Measurements from ENCODE around the gene DARS1.
"Not testable (repeated sequence)": the region's sequence is repeated elsewhere in the genome, so short reads cannot be mapped to it uniquely, and the experiment has no call there.

Gene DARS1

DNA sequence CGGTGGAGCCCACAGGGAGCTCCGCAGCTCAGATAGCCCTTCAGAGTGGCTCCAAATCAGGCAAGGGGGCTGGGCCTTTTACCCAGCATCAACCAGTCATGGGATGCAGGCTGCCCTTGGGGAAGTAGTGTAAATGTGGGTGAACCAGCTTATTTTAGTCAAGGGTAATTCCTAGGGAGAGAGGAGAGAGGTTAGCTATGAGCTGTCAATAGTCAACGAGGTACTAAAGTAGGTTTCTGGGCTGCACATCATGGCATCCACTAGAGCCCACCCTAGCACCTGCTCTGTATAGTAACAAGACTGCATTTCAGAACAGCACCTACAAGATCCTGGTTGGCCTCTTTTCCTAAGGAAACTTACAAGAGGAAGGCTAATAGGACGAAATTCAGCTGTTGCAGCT lies 99.7 kb downstream of the DARS1 start:
- DNase-seq (ENCODE audit: extremely low read depth, low read depth): no peak
- TF ChIP-seq, protein P1, sequence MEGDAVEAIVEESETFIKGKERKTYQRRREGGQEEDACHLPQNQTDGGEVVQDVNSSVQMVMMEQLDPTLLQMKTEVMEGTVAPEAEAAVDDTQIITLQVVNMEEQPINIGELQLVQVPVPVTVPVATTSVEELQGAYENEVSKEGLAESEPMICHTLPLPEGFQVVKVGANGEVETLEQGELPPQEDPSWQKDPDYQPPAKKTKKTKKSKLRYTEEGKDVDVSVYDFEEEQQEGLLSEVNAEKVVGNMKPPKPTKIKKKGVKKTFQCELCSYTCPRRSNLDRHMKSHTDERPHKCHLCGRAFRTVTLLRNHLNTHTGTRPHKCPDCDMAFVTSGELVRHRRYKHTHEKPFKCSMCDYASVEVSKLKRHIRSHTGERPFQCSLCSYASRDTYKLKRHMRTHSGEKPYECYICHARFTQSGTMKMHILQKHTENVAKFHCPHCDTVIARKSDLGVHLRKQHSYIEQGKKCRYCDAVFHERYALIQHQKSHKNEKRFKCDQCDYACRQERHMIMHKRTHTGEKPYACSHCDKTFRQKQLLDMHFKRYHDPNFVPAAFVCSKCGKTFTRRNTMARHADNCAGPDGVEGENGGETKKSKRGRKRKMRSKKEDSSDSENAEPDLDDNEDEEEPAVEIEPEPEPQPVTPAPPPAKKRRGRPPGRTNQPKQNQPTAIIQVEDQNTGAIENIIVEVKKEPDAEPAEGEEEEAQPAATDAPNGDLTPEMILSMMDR (IDR thresholded peaks at IDR 0.05; ENCODE audit: low read depth, low read length, missing control alignments): no peak
- no peak overlapping the region for H3K4me3 ChIP-seq (replicated peaks; ENCODE audit: low read depth, low read length)

DNA sequence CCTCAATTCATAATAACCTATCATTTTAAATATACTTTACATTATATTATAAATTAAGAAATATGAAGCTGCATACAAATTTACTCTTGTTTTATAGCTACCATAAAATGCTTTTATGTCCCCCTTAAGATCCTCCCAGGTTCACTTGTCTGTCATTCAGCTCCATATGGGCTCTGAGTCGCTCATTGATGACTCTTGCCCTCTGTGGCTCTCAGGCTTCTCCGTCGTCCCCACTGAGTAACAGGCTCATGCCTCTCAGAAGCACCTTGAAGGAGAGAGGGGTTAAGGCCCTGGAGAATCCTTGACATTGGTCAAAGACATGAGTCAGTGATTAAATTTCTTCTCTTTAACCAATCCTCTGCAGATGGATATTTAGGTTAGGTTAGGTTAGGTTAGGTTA lies 103.0 kb downstream of the DARS1 start:
- H3K4me3 ChIP-seq (replicated peaks; ENCODE audit: low read depth, low read length): no peak overlapping the region
- DNase-seq (ENCODE audit: extremely low read depth, low read depth): no peak
- TF ChIP-seq, protein P1 (IDR thresholded peaks at IDR 0.05; ENCODE audit: low read depth, low read length, missing control alignments): no peak

DNA sequence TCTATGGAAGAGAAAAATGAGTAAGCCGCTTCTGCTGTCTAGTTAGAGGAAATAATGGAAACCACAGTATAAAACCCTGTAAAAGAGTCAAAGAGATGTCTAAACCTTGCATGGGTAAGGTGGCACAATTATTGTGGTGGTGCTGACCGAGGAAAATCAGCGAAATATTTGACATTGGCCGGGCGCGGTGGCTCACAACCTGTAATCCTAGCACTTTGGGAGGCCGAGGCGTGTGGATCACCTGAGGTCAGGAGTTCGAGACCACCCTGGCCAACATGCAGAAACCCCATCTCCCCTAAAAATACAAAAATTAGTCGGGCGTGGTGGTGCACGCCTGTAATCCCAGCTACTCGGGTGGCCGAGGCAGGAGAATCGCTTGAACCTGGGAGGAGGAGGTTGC lies 108.7 kb downstream of the DARS1 start:
- H3K4me3 ChIP-seq (replicated peaks; ENCODE audit: low read depth, low read length): peak overlapping the region; percentile 82

DNA sequence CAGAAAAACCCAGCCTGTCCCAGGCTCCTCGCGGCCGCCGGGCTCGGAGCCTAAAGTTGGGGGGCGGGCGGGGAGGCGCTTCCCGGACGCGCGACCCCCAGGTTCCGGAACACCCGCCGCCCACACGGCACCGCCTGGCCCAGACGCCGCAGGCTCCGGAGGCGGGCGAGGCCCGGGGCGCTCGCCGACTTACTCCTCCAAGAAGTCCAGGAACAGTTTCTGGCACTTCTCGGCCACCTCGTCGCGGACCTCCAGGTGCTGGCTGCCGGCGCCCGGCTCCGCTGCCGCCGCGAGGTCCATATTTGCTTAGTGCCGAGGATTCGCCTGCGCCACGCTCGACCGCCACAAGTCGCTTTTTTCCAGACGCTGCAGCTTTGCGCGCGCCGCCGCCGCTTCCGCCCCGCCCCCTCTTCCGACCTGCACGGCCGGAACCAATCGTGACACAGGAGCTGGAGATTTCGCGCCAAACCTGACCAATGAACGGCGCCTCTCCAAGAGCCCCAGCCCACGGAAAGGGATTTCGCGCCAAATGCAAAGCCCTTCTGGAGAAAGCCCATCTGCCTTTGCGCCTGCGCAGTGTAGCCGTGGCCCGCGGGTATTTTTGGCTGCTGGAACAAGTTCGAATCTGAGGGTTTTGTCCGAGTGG lies 109.2 kb downstream of the DARS1 start, which contains the start of gene MCM6:
TSS of gene MCM6 (minus strand) at position 378 of the 646 bp plus-strand sequence. CDS start at position 300, 78 bp downstream.
- TF ChIP-seq, protein P1 (IDR thresholded peaks at IDR 0.05; ENCODE audit: low read depth, low read length, missing control alignments): no peak
- H3K4me3 ChIP-seq (replicated peaks; ENCODE audit: low read depth, low read length): peak within 1 kb of the TSS; percentile 82
- DNase-seq (ENCODE audit: extremely low read depth, low read depth): peak; percentile 98

More for the DNA sequence above, 108.7 kb downstream of the DARS1 start:
- DNase-seq (ENCODE audit: extremely low read depth, low read depth): not testable (repeated sequence)

DNA sequence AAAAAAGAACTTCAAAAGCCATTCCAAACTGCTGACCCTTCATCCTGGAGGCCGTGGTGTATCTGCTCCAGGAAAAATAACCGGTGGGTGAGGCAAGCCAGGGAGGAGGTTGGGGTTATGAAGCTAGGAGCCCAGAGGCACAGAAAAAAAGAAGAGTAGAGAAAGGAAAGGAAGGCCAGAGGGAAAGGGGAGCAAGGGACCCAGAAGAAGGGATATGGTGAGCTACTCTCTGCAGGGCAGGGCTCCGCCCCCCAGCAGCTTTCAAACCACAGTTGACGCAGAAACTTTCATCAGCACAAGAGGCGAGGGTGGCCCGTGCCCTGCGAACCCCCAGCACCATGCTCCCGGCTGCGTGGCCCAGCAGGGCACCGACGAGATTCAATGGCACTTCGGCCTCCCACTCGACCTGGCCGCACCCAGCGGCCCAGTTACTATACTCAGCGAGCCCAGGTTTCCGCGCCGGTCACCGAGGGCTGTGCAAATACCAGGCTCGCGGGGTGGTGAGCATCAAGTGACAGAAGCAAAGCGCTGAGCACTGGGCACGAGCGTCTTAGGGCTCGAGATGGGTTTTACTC lies 109.8 kb downstream of the DARS1 start:
- TF ChIP-seq, protein P1 (IDR thresholded peaks at IDR 0.05; ENCODE audit: low read depth, low read length, missing control alignments): no peak
- H3K4me3 ChIP-seq (replicated peaks; ENCODE audit: low read depth, low read length): peak overlapping the region; percentile 82
- DNase-seq (ENCODE audit: extremely low read depth, low read depth): no peak

DNA sequence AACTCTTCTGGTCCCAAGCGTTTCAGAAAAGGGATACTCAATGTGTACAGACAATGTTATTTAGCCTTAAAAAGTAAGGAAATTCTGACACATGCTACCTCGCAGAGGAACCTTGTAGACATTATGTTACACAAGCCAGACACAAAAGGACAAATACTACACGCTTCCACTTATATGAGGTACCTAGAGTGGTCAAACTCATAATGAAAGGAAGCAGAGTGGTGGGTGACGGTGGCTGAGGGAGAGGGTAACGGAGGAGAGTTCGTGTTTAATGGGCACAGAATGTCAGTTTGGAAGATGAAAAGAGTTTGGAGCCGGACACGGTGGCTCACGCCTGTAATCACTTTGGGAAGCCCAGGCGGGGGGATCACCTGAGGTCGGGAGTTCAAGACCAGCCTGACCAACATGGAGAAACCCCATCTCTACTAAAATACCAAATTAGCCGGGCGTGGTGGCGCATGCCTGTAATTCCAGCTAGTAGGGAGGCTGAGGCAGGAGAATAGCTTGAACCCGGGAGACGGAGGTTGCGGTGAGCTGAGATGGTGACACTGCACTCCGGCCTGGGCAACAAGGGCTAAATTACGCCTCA lies 110.6 kb downstream of the DARS1 start:
- TF ChIP-seq, protein P1 (IDR thresholded peaks at IDR 0.05; ENCODE audit: low read depth, low read length, missing control alignments): no peak
- DNase-seq (ENCODE audit: extremely low read depth, low read depth): no peak
- H3K4me3 ChIP-seq (replicated peaks; ENCODE audit: low read depth, low read length): peak overlapping the region; percentile 82

DNA sequence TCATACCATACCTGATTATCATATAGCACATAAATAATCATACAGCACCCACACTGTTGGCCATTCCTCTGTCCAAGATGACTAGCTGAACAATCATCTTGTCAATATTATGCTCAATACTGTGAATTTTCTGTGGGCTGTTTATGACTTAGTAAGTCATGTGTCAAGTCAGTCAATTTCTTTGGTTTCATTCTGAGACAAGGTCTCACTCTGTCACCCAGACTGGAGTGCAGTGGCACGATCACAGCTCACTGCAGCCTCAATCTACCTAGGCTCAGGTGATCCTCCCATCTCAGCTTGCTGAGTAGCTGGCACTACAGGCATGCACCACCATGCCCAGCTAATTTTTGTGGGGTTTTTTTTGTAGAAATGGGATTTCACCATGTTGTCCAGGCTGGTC lies 114.9 kb downstream of the DARS1 start:
- DNase-seq (ENCODE audit: extremely low read depth, low read depth): no peak
- TF ChIP-seq, protein P1 (IDR thresholded peaks at IDR 0.05; ENCODE audit: low read depth, low read length, missing control alignments): no peak
- no peak overlapping the region for H3K4me3 ChIP-seq (replicated peaks; ENCODE audit: low read depth, low read length)

Measured in HFF-Myc (cell line).